Thymus (tissue), 11 donors: ENCODE measurements around the gene MAP1LC3B. TPM values are rescaled to one million over a fixed set of nuclear protein-coding genes. Genes with fewer than 3 reads are reported as not detected.
"Not testable (repeated sequence)": the region's sequence is repeated elsewhere in the genome, so short reads cannot be mapped to it uniquely, and the experiment has no call there.

Experiments
- DNase-seq, 9 donors: peaks; one replicate each; pipeline ENCODE4 v3.0.0-alpha.2; 2013; ENCODE audit warnings: low spot score in 9 of 9, low read depth in 6 of 9, missing footprints in 1 of 9
- H3K27ac ChIP-seq, 2 donors: one replicate each; pipeline ENCODE4 v1.5.1; 2013; ENCODE audit warnings: control low read depth in 1 of 2, low read depth in 1 of 2, low read length in 1 of 2, mild to moderate bottlenecking in 1 of 2, moderate library complexity in 1 of 2
- H3K27me3 ChIP-seq, 2 donors: one replicate each; pipeline ENCODE4 v1.5.1; 2013; ENCODE audit warnings: low read length in 1 of 2; ENCODE audit not compliant: control insufficient read depth in 2 of 2, insufficient read depth in 1 of 2
- H3K36me3 ChIP-seq, 2 donors: one replicate each; pipeline ENCODE4 v1.5.1; 2013; ENCODE audit warnings: low read length in 1 of 2, mild to moderate bottlenecking in 1 of 2, moderate library complexity in 1 of 2; ENCODE audit not compliant: control insufficient read depth in 2 of 2, insufficient read depth in 2 of 2
- H3K4me1 ChIP-seq, 2 donors: one replicate each; pipeline ENCODE4 v1.5.1; 2013; ENCODE audit warnings: low read length in 2 of 2; ENCODE audit not compliant: control insufficient read depth in 2 of 2, insufficient read depth in 2 of 2
- H3K4me3 ChIP-seq, 2 donors: one replicate each; pipeline ENCODE4 v1.5.1; 2013; ENCODE audit warnings: low read length in 2 of 2, control low read depth in 1 of 2, mild to moderate bottlenecking in 1 of 2
- H3K9me3 ChIP-seq, 2 donors: one replicate each; pipeline ENCODE4 v1.5.1; 2013; ENCODE audit warnings: low read length in 1 of 2, mild to moderate bottlenecking in 1 of 2; ENCODE audit not compliant: control insufficient read depth in 2 of 2, insufficient read depth in 1 of 2
- WGBS: extraction: QIAGEN DNeasy Blood & Tissue Kit; methylation state at CpG from one replicate; pipeline ENCODE4 v1.1.7; 2013; 5-methylcytosine and 5-hydroxymethylcytosine counted together
- polyA plus RNA-seq: library from polyadenylated mRNA; stranded (reverse); fragments of 200-250 nt; gene quantifications from one replicate; pipeline ENCODE4 v1.2.3, GENCODE V29; 2013
- total RNA-seq: library from RNA; stranded (reverse); fragments of 120-200 nt; gene quantifications from one replicate; pipeline ENCODE4 v1.2.4, GENCODE V29; 2013
- donor health status: healthy.

Gene MAP1LC3B
- total and polyA plus RNA-seq, 2 donors: 21.7 to 102 TPM

- Histone ChIP-seq H3K36me3 (peaks cover 11 to 13% of the 10 kb centered on the region in 2 donors), H3K4me3 (no peak overlapping the region), H3K27ac (no peak overlapping the region), H3K9me3 (no peaks in the 10 kb centered on the region), H3K27me3 (no peaks in the 10 kb centered on the region), H3K4me1 (no peaks in the 10 kb centered on the region)
- no peak for DNase-seq
- 98% methylated on average over 17 of the region's 17 CpGs for WGBS
Measured at GRCh38 chr16:87353613-87354012, 38.5 kb upstream of the MAP1LC3B start.

GRCh38 chr16:87356491-87356853, 35.7 kb upstream of the MAP1LC3B start:
- Histone ChIP-seq H3K27me3 (no peaks in the 10 kb centered on the region), H3K36me3 (peaks cover 19 to 31% of the 10 kb centered on the region in 2 donors), H3K4me1 (no peaks in the 10 kb centered on the region), H3K4me3 (no peak overlapping the region), H3K27ac (no peak overlapping the region), H3K9me3 (no peaks in the 10 kb centered on the region)
- DNase-seq: no peak
- 96% methylated on average over 8 of the region's 8 CpGs for WGBS

GRCh38 chr16:87358250-87358649, 33.9 kb upstream of the MAP1LC3B start:
- Histone ChIP-seq H3K4me3 (no peak overlapping the region), H3K4me1 (no peaks in the 10 kb centered on the region), H3K27ac (no peak overlapping the region), H3K27me3 (no peaks in the 10 kb centered on the region), H3K9me3 (no peaks in the 10 kb centered on the region), H3K36me3 (peaks cover 23 to 35% of the 10 kb centered on the region in 2 donors)
- WGBS: 98% methylated on average over 17 of the region's 17 CpGs
- no peak for DNase-seq

- DNase-seq: no peak
- 95% methylated on average over 9 of the region's 9 CpGs for WGBS
- Histone ChIP-seq H3K4me3 (no peak overlapping the region), H3K27ac (no peak overlapping the region), H3K9me3 (no peaks in the 10 kb centered on the region), H3K36me3 (peaks cover 23 to 35% of the 10 kb centered on the region in 2 donors), H3K4me1 (no peaks in the 10 kb centered on the region), H3K27me3 (no peaks in the 10 kb centered on the region)
Measured at GRCh38 chr16:87358696-87359095, 33.4 kb upstream of the MAP1LC3B start.

GRCh38 chr16:87359121-87359520, 33.0 kb upstream of the MAP1LC3B start:
- WGBS: 96% methylated on average over 7 of the region's 7 CpGs
- DNase-seq: no peak
- no peak overlapping the region for H3K4me3 ChIP-seq
- H3K27me3 ChIP-seq: no peaks in the 10 kb centered on the region
- peaks cover 0 to 4% of the 10 kb centered on the region in 2 donors for H3K4me1 ChIP-seq
- peaks cover 23 to 35% of the 10 kb centered on the region in 2 donors for H3K36me3 ChIP-seq
- H3K9me3 ChIP-seq: no peaks in the 10 kb centered on the region
- no peak overlapping the region for H3K27ac ChIP-seq

- no peak for DNase-seq
- 98% methylated on average over 16 of the region's 16 CpGs for WGBS
- Histone ChIP-seq H3K4me3 (no peak overlapping the region), H3K36me3 (peaks cover 23 to 38% of the 10 kb centered on the region in 2 donors), H3K27me3 (no peaks in the 10 kb centered on the region), H3K4me1 (peaks cover 0 to 8% of the 10 kb centered on the region in 2 donors), H3K27ac (no peak overlapping the region), H3K9me3 (no peaks in the 10 kb centered on the region)
Measured at GRCh38 chr16:87360862-87361610, 31.1 kb upstream of the MAP1LC3B start.

- WGBS: 99% methylated on average over 8 of the region's 8 CpGs
Measured at GRCh38 chr16:87361916-87362619, 30.1 kb upstream of the MAP1LC3B start.

GRCh38 chr16:87362828-87363559, 29.1 kb upstream of the MAP1LC3B start:
- not testable (repeated sequence) for H3K27me3 ChIP-seq, H3K27ac ChIP-seq, H3K4me1 ChIP-seq, H3K4me3 ChIP-seq, DNase-seq, H3K9me3 ChIP-seq
- WGBS: 98% methylated on average over 13 of the region's 13 CpGs
- H3K36me3 ChIP-seq: peaks cover 17 to 43% of the 10 kb centered on the region in 2 donors

More at GRCh38 chr16:87361916-87362619, 30.1 kb upstream of the MAP1LC3B start:
- no peak overlapping the region for H3K27ac ChIP-seq
- no peaks in the 10 kb centered on the region for H3K9me3 ChIP-seq
- no peaks in the 10 kb centered on the region for H3K27me3 ChIP-seq
- H3K4me3 ChIP-seq: no peak overlapping the region
- peaks cover 19 to 44% of the 10 kb centered on the region in 2 donors for H3K36me3 ChIP-seq
- H3K4me1 ChIP-seq: peaks cover 0 to 8% of the 10 kb centered on the region in 2 donors
- no peak for DNase-seq
